Stimulated activated CD4-positive, alpha-beta T cell treated with anti-CD3 and anti-CD28 coated beads, Interleukin-15, amount 100 ng/mL, for 1 hour (primary cell): ENCODE measurements around the gene MRPS25.

Experiments used
- DNase-seq, 2 donors: peaks; one replicate each; pipeline ENCODE4 v3.0.0-alpha.2; 2020; ENCODE audit warnings: low read depth in 1 of 2, low spot score in 1 of 2

Gene MRPS25

GRCh38 chr3:15083252-15083651 is 18.1 kb upstream of the MRPS25 start:
- no peak for DNase-seq

DNA sequence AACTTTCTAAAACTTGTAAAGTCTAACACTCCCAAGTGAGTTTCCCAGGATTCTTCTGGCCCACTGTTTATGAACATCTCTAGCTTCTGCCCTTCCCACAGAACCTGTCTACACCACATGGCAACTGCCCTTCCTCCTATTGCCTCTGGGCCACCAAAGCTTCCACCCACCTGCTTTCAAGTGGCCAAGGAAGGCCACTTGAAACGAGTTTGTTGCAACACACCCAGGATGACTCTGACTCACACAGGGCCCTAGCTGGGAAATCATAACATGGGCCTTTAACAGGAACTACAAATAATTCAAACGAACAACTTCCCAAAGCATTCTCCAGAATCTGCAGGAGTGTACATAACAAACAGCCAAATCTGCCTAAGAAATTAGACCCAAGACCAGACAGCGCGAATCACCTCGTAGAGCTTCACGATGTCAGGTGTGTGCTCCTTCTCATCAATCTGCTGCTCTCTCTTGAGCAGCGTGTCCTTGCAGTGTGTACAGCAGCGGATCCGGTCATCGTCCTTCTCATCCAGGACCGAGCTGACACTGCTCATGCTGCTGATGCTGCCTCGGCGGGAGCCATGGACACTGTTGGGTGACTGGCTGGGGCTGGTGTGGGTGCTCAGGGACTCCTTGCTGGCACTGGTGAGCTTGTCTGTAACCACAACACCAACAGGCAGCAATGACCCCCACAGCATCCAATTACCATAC is 17.0 kb upstream of the MRPS25 start:
- DNase-seq, result no peak

- DNase-seq, result no peak
Observed at GRCh38 chr3:15079091-15079490, 14.0 kb upstream of the MRPS25 start.

DNA sequence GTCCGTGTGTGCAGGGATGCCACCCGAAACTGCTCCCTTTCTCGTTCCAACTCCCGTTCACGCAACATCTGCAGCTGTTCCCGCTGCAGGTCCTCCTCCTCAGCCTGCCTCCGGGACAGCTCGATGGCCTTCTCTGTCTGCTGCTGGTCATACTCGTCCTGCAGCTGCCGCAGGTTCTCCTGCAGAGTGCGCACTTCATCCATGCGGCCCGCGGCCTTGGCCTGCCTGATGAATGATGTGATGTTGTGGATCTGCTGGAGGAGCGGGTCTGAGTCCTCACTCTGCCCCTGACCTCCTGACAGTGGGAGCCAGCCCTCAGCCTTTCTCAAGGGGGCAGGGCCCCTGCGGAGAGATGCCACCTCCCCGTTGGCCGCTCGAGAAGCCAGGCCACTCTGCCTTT is 9.4 kb upstream of the MRPS25 start:
- DNase-seq, result no peak

DNA sequence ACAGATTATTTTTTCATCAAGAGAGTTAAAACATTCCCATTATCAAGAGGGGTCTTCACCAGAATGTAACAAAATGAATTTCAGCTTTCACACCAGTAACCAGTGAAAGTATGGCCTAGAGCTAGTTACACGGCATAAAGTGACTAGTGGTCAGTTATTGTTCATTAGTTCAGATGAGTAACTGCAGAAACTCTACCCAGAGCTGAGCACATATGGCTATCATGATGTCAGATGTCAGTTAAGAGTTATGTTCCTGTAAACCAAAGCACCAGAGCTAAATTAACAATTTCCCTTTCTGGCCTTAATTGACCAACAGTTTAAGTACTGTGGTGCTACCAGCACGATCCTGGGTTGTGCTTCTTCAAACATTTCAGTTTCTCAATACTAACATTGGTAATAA is 6.6 kb upstream of the MRPS25 start:
- no peak for DNase-seq

GRCh38 chr3:15069441-15069840 is 4.3 kb upstream of the MRPS25 start:
- no peak for DNase-seq

- DNase-seq, result no peak
Observed at GRCh38 chr3:15066467-15066866, 1.4 kb upstream of the MRPS25 start.

DNA sequence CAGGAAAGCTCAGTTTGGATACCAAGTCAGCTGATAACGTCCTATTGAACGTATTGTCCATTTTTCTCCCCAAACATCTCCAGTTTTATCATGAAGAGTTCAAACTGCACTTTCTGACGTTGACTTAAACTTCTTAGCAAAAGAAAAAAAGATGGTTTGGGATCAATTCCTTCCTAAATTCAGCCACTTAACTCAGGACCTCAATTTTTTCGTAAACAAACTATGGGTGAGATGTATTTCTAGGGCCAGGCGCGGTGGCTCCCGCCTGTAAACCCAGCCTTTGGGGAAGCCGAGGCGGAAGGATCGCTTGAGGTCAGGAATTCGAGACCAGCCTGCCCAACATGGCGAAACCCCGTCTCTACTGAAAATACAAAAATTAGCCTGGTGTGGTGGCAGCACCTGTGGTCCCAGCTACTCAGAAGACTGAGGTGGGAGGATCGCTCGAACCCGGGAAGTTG is 464 bp upstream of the MRPS25 start:
- no peak for DNase-seq

DNA sequence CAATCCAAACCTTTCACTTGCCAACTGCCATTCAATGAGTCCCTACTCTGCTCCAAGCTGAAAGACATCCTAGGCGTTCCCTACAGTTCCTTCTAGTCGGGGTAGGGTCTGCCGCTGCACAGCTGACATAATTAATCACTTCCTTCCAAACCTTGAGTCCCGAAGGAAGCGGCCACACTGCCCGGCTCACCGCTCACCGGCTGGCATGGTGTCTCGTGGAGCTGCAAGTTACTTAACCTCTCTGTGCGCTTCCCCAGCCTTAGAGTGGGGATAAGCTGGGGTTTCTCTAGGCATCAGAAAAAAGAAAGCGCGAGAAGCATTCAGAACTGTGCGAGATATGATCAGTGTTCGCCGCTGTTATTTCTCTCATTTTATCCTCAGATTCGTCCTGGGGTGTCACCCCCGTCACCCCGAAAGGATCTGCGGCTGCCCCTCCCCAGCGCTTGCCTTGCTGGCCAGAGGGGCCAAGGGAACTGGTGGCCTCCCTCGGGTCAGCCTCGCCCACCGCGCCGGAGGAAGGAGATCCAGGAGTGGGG is 748 bp downstream of the MRPS25 start:
- no peak for DNase-seq

GRCh38 chr3:15063656-15064286 is 1.3 kb downstream of the MRPS25 start:
- DNase-seq, result no peak

- no peak for DNase-seq
Observed at GRCh38 chr3:15063238-15063637, 1.9 kb downstream of the MRPS25 start.

DNA sequence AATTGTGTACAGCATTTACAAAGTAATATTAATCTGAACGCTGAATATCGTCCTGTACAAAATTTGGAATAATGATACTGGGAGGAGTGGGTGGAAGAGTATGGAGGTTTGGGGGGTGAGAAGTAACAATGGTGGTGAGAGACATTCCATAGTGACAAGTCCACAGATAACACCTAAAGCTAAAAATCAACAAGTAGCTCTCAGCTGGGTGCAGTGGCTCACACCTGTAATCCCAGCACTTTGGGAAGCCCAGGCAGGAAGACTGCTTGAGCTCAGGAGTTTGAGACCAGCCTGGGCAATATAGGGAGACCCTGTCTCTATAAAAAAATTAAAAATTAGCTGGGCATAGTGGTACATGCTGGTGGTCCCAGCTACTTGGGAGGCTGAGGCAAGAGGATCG is 5.1 kb downstream of the MRPS25 start:
- DNase-seq, result no peak

DNA sequence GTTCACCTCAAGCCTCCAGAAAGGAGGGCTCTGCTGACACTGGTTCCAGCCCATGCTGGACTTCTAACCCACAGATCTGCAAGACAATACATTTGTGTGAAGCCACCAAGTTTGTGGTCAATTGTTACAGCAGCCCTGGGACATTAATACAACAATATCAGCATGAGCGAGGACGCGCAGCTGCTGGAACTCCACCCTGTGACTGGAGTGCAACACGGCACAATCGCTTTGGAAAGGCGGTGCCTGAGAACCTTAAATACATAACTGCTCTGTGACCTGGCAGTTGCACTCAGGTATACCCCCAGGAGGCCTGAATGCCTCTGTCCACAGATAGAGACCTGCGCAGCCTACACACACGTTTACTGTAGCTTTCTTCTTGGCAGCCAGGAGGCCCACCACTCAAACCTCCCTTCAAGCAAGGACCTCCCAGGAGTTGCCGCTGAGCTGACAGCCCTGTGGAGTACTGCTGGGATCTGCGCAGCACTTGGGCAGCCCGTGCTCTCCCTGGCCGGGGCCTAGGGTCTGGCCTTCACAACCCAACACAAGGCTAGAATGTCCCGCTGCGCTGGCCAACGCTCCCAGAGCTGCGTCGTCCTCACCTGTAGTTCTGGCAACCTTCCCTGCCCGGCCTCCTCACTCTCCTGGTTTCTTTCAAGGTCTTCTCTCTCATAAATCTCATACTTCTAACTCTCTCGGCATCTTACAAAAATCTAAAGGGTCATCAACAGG is 8.3 kb downstream of the MRPS25 start:
- no peak for DNase-seq

DNA sequence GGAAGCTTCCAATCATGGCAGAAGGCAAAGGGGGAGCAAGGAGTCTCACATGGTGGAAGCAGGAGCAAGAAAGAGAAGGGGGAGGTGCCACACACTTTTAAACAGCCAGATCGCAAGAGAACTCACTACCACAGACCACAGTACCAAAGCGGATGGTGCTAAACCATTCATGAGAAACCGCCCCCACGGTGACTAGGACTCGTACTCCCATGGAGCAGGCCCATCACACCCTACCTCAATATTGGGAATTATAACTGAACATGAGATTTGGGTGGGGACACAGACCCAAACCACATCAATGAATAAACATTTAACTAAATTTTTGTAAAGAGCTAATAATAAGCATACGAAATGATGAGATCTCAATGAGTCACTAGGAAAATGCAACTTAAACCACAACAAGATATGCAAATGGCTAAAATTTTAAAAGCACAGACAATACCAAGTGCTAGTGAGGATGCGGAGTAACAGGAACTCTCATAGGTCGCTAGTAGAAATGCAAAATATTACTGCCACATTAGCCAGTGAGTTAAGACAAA is 10.0 kb downstream of the MRPS25 start:
- DNase-seq, result no peak

DNA sequence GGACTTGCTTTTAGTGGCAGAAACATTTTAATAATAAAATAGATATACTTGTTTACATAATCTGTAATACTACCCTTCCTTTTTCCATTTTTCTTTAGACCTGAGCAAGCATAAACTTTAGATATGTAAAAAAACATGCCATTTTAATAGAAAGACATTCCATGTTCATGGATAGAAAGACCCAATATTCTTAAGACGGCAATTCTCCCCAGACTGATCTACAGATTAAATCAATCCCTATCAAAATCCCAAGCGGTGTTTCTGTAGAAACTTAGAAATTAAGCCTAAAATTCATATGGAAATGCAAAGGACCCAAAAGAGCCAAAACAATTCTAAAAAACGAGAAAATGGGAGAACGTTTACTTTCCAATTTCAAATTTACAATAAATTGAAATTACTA is 11.6 kb downstream of the MRPS25 start:
- DNase-seq, result no peak

- DNase-seq, result no peak
Observed at GRCh38 chr3:15052335-15053242, 12.5 kb downstream of the MRPS25 start.

- peak in 1 of 2 donors; percentile 10 for DNase-seq
Observed at GRCh38 chr3:15051531-15051930, 13.6 kb downstream of the MRPS25 start.

DNA sequence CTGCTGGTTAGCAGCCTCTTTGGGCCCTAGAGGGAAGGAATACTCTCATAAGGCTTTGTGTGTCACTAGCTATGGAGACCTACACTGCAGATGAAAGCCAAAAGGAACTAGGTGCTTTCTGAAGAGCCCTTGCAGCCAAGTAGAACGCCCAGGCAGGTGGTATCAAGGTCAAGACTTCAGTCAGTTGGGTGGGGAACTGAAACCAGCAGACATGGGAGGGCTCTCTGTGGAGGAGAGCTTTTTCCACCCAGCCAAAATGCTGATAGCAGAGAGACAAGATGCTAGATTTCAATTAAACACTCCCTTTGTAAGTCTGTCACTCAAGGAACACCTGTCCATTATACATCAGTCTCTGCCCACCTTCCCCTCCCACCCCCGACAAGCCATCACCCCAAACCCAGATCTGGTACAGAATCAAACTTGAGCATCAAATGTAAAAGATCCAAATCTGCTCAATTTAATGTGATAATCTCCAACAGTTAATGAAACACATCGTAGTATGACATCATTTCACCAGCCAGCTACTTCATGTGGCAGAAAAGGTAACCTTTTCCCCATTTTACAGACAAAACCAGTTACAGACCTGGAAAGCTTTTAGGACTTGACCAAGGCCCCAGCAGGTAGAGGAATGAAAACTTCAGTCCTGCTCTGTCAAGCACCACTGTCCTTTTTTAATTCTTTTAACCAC is 14.6 kb downstream of the MRPS25 start:
- DNase-seq, result no peak

GRCh38 chr3:15049584-15049983 is 15.5 kb downstream of the MRPS25 start:
- no peak for DNase-seq

GRCh38 chr3:15045667-15046066 is 19.4 kb downstream of the MRPS25 start:
- DNase-seq, result no peak
